ENCODE data around the gene RIN2.

DNA sequence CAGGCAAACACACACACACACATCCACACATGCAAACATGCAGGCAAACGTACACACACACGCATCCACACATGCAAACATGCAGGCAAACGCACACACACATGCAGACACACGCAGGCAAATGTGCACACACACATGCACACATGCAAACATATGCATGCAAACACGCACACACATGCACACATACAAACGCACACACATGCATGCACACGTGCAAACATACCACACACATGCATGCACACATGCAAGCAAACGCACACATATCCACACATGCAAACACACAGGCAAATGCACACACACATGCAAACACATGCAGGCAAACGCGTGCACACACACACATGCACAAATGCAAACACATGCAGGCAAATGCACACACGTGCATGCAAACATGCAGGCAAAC lies 46.9 kb upstream of the RIN2 start:
- no peak for TF ChIP-seq CEBPB (tag; IDR thresholded peaks at IDR 0.05)
- no peak for TF ChIP-seq SNRNP70 (optimal IDR thresholded peaks at IDR 0.05; ENCODE audit: low read depth, low read length)
- no peak for TF ChIP-seq ZNF707 (CRISPR knock-in tag; conservative IDR thresholded peaks at IDR 0.05)
- TF ChIP-seq FOXJ2 (tag; IDR thresholded peaks at IDR 0.05) = no peak
- TF ChIP-seq SRSF7 (optimal IDR thresholded peaks at IDR 0.05; ENCODE audit: low read depth, low read length) = no peak
- TF ChIP-seq, protein P1, sequence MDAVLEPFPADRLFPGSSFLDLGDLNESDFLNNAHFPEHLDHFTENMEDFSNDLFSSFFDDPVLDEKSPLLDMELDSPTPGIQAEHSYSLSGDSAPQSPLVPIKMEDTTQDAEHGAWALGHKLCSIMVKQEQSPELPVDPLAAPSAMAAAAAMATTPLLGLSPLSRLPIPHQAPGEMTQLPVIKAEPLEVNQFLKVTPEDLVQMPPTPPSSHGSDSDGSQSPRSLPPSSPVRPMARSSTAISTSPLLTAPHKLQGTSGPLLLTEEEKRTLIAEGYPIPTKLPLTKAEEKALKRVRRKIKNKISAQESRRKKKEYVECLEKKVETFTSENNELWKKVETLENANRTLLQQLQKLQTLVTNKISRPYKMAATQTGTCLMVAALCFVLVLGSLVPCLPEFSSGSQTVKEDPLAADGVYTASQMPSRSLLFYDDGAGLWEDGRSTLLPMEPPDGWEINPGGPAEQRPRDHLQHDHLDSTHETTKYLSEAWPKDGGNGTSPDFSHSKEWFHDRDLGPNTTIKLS (IDR thresholded peaks at IDR 0.05; ENCODE audit: borderline replicate concordance, low read depth) = no peak
- TF ChIP-seq, protein P2, sequence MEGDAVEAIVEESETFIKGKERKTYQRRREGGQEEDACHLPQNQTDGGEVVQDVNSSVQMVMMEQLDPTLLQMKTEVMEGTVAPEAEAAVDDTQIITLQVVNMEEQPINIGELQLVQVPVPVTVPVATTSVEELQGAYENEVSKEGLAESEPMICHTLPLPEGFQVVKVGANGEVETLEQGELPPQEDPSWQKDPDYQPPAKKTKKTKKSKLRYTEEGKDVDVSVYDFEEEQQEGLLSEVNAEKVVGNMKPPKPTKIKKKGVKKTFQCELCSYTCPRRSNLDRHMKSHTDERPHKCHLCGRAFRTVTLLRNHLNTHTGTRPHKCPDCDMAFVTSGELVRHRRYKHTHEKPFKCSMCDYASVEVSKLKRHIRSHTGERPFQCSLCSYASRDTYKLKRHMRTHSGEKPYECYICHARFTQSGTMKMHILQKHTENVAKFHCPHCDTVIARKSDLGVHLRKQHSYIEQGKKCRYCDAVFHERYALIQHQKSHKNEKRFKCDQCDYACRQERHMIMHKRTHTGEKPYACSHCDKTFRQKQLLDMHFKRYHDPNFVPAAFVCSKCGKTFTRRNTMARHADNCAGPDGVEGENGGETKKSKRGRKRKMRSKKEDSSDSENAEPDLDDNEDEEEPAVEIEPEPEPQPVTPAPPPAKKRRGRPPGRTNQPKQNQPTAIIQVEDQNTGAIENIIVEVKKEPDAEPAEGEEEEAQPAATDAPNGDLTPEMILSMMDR (IDR thresholded peaks at IDR 0.05 in 2 of 3, conservative IDR thresholded peaks at IDR 0.05 in 1 of 3; ENCODE audit: insufficient read depth in 2 of 3, low read depth in 1 of 3, low read length in 3 of 3) = no peak
- no peak for TF ChIP-seq SIRT6 (IDR thresholded peaks at IDR 0.05; ENCODE audit: low read depth, low read length)
- TF ChIP-seq BRD4 (IDR thresholded peaks at IDR 0.05) = no peak
- TF ChIP-seq POLR2AphosphoS5 (IDR thresholded peaks at IDR 0.05; ENCODE audit: control insufficient read depth, insufficient read depth, low read depth, low read length) = no peak
- TF ChIP-seq POLR2A (conservative IDR thresholded peaks at IDR 0.05) = no peak
- TF ChIP-seq TFAM (CRISPR knock-in tag; conservative IDR thresholded peaks at IDR 0.05) = no peak
